ENCODE measurements around the gene CDH23.

The CDH23 gene

GRCh38 chr10:71520042-71520441 lies 123.3 kb downstream of the CDH23 start:
- H3K36me3 ChIP-seq (ENCODE audit: control insufficient read depth, insufficient read depth, low read length): no peaks in the 10 kb centered on the region
- no peak for DNase-seq (ENCODE audit: extremely low read depth, insufficient read length)

GRCh38 chr10:71521504-71522441 lies 125.1 kb downstream of the CDH23 start:
- TF ChIP-seq, protein P1, sequence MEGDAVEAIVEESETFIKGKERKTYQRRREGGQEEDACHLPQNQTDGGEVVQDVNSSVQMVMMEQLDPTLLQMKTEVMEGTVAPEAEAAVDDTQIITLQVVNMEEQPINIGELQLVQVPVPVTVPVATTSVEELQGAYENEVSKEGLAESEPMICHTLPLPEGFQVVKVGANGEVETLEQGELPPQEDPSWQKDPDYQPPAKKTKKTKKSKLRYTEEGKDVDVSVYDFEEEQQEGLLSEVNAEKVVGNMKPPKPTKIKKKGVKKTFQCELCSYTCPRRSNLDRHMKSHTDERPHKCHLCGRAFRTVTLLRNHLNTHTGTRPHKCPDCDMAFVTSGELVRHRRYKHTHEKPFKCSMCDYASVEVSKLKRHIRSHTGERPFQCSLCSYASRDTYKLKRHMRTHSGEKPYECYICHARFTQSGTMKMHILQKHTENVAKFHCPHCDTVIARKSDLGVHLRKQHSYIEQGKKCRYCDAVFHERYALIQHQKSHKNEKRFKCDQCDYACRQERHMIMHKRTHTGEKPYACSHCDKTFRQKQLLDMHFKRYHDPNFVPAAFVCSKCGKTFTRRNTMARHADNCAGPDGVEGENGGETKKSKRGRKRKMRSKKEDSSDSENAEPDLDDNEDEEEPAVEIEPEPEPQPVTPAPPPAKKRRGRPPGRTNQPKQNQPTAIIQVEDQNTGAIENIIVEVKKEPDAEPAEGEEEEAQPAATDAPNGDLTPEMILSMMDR (IDR thresholded peaks at IDR 0.05; ENCODE audit: insufficient read depth, low read length, poor library complexity, severe bottlenecking): no peak
- H3K36me3 ChIP-seq (ENCODE audit: control insufficient read depth, insufficient read depth, low read length): no peaks in the 10 kb centered on the region
- DNase-seq (ENCODE audit: extremely low read depth, insufficient read length): no peak
- H3K4me3 ChIP-seq (replicated peaks; ENCODE audit: low read depth, low read length): no peak overlapping the region
- no peaks in the 10 kb centered on the region; the same call in none of the 2 replicates for H3K27me3 ChIP-seq (replicated peaks; ENCODE audit: control insufficient read depth, insufficient read depth, low read length)

More at GRCh38 chr10:71520042-71520441, 123.3 kb downstream of the CDH23 start:
- H3K27me3 ChIP-seq (replicated peaks; ENCODE audit: control insufficient read depth, insufficient read depth, low read length): no peaks in the 10 kb centered on the region; the same call in 1 of the 2 replicates
- H3K4me3 ChIP-seq (replicated peaks; ENCODE audit: low read depth, low read length): no peak overlapping the region
- TF ChIP-seq, protein P1 (IDR thresholded peaks at IDR 0.05; ENCODE audit: insufficient read depth, low read length, poor library complexity, severe bottlenecking): no peak

DNA sequence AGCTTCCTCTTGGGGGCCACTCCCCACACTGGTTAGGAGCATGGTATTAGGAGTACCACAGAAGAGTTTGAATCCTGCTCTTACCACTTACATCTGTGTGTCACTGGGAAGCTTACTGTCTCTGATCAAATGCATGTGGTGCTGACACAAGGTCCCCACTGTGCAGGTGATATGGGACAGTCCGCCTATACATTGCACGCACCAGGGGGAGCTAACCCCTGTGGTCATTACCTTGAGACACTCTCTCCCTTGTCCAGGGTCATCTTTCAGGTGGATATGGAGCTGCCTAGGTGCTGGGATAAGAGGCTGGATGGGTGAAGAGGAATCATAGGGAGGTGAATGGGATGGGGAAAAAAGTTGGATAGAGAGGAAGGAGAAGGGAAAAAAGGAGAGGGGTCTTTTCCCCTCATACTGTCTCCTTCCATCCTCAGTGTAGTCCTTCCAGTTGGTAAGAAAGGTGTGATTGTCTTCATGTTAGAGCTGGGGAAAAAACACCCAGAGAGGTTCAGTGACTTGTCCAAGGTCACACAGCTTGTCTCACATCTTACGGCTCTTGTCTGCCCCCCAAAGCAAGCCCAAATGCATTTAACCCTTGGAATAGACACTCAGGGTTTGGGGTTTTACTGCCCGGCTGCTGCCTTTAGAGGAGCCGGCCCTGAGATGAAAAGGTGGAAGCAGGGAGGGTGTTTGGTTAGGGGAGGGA lies 125.9 kb downstream of the CDH23 start:
- Histone ChIP-seq H3K4me3 (replicated peaks; ENCODE audit: low read depth, low read length) (no peak overlapping the region), H3K36me3 (ENCODE audit: control insufficient read depth, insufficient read depth, low read length) (no peaks in the 10 kb centered on the region), H3K27me3 (replicated peaks; ENCODE audit: control insufficient read depth, insufficient read depth, low read length) (peaks cover 1% of the 10 kb centered on the region)
- no peak for DNase-seq (ENCODE audit: extremely low read depth, insufficient read length)
- TF ChIP-seq, protein P1 (IDR thresholded peaks at IDR 0.05; ENCODE audit: insufficient read depth, low read length, poor library complexity, severe bottlenecking): no peak

- no peak for DNase-seq (ENCODE audit: extremely low read depth, insufficient read length)
- TF ChIP-seq, protein P1 (IDR thresholded peaks at IDR 0.05; ENCODE audit: insufficient read depth, low read length, poor library complexity, severe bottlenecking): no peak
- Histone ChIP-seq H3K36me3 (ENCODE audit: control insufficient read depth, insufficient read depth, low read length) (no peaks in the 10 kb centered on the region), H3K4me3 (replicated peaks; ENCODE audit: low read depth, low read length) (no peak overlapping the region), H3K27me3 (replicated peaks; ENCODE audit: control insufficient read depth, insufficient read depth, low read length) (peaks cover 1% of the 10 kb centered on the region)
These were observed 127.0 kb downstream of the CDH23 start for GRCh38 chr10:71523756-71524155.

DNA sequence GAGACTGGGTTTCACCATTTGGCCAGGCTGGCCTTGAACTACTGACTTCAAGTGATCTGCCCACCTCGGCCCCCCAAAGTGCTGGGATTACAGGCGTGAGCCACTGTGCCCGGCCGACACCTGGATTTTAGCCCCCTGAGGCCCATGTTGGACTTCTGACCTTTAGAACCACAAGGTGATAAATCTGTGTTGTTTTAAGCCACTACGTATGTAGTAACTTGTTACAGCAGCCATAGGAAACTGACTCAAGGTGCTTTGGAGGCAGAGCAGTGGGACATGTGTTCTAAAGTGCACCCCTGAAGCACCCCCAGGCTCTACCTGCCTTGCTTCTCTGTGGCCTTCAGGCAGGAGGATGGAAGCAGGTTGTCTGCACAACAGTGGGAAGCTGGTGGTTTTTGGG lies 128.4 kb downstream of the CDH23 start:
- DNase-seq (ENCODE audit: extremely low read depth, insufficient read length): no peak
- no peak overlapping the region for H3K4me3 ChIP-seq (replicated peaks; ENCODE audit: low read depth, low read length)
- peaks cover 1% of the 10 kb centered on the region for H3K27me3 ChIP-seq (replicated peaks; ENCODE audit: control insufficient read depth, insufficient read depth, low read length)
- TF ChIP-seq, protein P1 (IDR thresholded peaks at IDR 0.05; ENCODE audit: insufficient read depth, low read length, poor library complexity, severe bottlenecking): no peak
- no peaks in the 10 kb centered on the region for H3K36me3 ChIP-seq (ENCODE audit: control insufficient read depth, insufficient read depth, low read length)
